Measurements from ENCODE around the gene EBI3.
"Not testable (repeated sequence)": the region's sequence is repeated elsewhere in the genome, so short reads cannot be mapped to it uniquely, and the experiment has no call there.

The EBI3 gene

GRCh38 chr19:4234862-4235201 lies 5.5 kb downstream of the EBI3 start:
- DNase-seq, result no peak

- DNase-seq, result not testable (repeated sequence)
Observed at GRCh38 chr19:4237510-4237909, 8.2 kb downstream of the EBI3 start.

- no peak for DNase-seq
Observed at GRCh38 chr19:4238831-4239230, 9.5 kb downstream of the EBI3 start.

DNA sequence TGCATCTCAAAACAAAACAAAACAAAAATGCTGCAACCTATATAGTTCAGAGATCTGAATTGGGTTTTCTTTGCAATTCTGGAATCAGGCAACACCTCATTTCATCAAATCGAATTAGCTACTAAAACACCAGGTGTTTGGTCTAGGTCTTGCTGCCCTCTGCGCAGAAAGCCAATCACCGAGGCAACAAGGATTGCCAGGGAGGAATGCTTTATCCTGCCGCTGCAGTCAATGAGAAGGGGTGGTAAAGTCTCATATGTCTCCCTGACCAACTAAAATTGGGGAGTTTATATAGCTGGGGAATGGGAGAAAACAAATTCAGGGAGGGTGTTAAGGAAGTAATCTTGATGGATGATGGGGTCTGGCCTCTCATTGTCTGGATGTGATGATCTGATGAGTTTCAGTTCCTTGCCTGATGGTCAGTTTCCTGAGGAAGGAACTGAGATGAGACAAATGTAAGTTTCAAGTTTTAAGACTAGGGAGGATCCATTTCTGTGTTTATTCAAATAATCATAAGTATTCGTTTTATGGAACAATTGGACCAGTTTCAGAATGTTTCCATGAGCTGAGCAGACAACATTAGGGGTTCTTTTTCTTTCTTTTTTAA lies 12.6 kb downstream of the EBI3 start:
- no peak for DNase-seq

DNA sequence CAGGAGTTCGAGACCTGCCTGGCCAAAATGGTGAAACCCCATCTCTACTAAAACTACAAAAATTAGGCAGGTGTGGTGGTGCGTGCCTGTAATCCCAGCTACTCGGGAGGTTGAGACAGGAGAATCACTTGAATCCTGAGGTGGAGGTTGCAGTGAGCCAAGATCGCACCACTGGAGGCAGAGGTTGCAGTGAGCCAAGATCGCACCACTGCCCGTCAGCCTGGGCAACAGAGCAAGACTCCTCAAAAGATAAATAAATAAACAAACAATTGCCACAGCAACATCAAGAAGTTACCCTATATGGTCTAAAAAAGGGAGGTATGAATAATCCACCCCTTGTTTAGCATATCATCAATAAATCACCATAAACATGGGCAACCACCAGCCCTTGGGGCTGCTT lies 16.6 kb downstream of the EBI3 start:
- DNase-seq, result not testable (repeated sequence)

DNA sequence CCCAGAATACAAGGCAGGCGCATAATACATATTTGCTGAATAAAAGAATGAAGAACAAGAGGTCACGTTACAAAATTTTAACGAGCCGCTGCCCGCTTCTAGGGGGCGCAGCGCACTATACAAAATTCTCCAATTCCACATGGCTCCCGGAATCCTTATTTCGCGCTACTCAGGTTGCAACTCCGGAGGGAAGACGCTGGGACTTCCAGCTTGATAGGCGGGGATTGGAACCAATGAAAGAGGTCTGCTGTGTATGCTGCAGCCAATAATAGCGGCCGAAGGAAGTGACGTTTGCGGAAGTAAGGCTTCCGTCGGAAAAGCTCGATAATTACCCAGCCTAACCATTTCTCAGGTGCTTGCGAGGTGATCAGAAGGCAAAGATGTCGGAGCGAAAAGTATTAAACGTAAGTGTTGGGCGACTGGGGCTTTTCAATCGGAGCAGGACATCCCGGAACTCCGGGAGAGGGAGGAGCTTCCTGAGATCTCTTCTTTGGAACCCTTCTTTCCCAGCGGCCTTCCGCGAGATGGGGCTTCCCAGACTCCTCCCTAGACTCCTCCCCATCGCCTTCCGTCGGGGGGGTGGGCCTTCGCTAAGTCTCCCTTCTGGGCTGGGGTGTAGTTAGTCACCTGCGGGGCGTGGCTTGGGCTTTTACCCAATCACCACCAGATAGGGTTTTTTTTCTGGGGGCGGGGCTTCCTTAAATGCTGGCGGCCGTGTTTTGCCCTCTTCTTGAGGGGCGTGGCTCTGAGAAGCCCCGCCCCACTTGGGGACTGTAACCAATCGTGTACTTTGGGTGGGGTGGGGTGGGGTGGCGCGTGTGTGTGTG lies 17.7 kb downstream of the EBI3 start, which contains the start of gene YJU2:
YJU2 (plus strand) TSS at position 314 of the 827 bp plus-strand sequence; CDS start at position 381, 67 bp downstream.
- peak; percentile 99 for DNase-seq

DNA sequence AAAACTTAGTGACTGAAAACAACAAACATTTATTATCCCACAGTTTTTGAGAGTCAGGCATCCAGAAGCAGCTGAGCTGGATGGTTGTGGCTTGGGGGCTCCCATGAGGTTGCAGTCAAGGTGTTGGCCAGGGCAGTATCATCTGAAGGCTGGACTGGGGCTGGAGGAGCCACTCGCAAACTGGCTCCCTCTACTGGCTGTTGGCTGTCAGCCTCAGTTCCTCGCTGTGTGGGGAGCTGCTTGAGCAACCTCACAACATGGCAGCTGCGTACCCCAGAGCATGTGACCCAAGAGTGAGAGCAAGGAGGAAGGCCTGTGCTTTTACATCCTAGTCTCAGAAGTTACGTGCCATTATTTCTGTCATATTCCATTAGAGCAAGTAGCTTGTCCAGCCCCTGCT lies 27.2 kb downstream of the EBI3 start:
- DNase-seq, result no peak

DNA sequence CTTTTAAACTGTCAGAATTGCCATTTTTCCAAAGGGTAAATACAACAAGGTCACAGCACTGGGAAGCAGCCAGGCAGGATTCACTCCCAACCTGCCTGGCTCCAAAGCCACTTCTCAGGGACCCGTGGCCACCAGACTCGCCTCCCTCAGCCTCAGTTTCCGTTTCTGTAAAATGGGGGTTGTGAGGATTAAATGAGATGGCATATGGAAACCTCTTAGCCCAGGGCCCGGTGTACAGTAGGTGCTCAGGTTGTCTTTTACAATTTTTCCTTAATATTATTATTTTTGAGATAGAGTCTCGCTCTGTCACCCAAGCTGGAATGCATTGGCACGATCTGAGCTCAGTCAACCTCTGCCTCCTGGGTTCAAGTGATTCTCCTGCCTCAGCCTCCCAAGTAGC lies 27.7 kb downstream of the EBI3 start:
- DNase-seq, result no peak

DNA sequence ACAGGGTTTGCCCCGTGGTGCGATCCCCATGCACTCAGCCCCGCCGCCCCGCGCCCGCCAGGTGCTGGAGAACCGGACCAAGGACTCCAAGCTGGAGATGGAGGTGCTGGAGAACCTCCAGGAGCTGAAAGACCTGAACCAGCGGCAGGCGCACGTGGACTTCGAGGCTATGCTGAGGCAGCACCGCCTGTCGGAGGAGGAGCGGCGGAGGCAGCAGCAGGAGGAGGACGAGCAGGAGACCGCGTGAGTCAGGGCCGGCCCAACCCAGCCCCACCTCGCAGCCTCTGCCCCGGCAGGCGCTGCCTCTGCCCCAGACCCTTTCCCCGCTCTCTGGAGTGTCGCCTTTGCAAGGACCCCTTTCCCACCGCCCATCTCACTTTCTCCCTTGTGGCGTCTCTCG lies 28.9 kb downstream of the EBI3 start:
- no peak for DNase-seq

- DNase-seq, result no peak
Observed at GRCh38 chr19:4260613-4261191, 31.4 kb downstream of the EBI3 start.

DNA sequence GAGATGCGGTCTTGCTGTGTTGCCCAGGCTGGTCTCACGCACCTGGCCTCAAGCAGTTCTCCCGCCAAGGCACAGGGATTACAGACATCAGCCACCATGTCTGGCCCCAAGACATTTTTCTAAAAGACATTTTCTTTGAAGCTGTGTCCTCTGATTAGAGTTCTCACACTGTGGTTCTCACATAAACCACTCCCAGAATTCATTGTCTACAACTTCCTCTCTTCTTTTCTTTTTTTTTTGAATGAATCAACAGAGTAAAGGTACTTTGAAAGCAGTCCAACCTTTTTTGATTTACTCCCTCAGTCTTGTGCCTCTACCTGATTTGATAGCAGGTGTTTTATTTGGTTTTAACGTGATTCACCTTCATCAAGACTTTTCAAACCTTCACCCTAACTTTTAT lies 35.5 kb downstream of the EBI3 start:
- no peak for DNase-seq

DNA sequence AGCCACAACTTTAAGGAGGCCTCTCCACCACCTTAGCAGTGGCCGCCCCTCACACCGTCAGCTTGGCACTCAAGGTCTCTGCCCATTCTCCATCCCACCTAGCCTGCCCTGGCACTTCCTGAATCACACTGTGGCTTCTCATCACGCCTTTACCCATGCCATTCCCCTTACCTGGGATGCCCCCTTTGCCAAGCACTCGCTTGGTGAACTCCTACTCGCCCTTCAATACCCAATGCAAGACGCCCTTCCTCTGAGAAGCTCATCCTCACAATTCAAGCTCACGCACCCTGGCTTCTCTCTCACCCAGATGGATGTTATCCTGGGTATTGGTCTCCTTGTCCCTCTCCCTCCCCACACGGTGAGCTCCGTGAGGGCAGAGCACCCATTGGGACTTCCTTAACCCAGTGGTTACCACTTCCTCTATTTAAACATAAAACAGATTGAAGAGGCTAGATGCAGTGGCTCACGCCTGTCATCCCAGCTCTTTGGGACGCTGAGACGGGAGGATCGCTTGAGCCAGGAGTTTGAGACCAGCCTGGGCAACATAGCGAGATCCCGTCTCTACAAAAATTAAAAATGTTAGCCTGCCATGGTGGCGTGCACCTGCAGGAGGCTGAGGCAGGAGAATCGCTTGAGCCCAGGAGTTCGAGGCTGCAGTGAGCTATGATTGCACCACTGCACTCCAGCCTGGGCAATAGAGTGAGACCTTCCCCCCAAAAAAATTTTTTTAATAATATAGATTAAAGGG lies 37.1 kb downstream of the EBI3 start:
- DNase-seq, result no peak

DNA sequence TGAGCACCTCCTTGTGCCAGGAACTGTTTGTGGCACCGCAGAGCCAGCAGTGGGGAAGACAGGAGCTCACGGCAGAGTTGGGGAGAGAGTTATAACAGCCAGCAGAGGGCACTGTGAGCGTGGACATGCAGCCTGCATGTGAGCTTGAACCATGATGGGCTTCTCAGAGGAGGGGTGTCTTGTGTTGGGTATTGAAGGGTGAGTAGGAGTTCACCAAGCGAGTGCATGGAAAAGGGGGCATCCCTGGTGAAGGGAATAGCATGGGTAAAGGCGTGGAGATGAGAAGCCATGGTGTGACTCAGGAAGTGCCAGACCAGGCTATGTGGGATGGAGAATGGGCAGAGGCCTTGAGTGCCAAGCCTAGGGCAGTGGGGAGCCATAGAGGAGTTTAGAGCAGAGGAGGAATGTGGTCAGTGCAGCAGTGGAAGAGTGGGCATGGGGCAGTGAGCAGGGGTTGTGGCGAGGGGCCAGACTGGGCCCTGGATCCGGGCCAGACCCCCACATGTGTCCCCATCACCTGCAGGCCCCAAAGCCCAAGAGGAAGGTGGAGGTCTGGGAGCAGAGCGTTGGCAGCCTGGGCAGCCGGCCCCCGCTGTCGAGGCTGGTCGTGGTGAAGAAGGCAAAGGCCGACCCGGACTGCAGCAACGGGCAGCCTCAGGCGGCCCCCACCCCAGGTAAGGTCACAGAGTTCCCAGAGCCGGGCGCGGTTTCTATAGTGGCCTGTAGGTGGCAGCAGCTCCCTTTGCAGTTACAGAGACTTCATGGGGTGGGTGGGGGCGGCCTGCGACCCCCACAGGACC lies 38.0 kb downstream of the EBI3 start:
- no peak for DNase-seq

- no peak for DNase-seq
Observed at GRCh38 chr19:4267901-4268815, 38.8 kb downstream of the EBI3 start.

- no peak for DNase-seq
Observed at GRCh38 chr19:4268816-4269430, 39.6 kb downstream of the EBI3 start.

- DNase-seq, result no peak
Observed at GRCh38 chr19:4272894-4273293, 43.6 kb downstream of the EBI3 start.

DNA sequence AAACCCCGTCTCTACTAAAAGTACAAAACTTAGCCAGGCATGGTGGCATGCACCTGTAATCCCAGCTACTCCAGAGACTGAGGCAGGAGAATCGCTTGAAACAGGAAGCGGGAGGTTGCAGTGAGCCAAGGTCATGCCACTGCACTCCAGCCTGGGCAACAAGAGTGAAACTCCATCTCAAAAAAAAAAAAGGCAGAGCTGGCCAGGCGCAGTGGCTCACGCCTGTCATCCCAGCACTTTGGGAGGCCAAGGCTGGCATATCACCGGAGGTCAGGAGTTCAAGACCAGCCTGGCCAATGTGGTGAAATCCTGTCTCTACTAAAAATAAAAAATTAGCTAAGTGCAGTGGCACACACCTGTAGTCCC lies 45.0 kb downstream of the EBI3 start:
- not testable (repeated sequence) for DNase-seq

- no peak for DNase-seq
Observed at GRCh38 chr19:4277191-4277696, 47.9 kb downstream of the EBI3 start.

DNA sequence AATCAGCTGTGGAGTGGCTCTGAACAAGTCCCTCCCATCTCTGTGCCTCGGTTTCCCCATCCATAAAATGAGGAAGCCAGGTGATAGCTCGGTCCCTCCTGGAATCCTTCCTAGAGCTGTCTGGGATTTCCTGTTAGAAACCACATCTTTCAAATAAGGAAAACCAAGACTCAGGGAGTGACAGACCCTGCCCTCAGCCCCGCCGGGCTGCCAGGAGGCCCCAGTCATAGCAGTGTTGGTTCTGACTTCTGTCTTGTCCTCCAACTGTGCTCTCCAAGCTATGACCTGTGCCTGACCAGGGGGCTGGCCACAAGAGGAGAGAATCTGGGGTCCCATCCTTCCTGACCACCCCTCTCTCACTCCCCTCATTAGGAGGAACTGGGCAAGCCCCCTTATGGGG lies 48.7 kb downstream of the EBI3 start:
- DNase-seq, result peak; percentile 25
